OCI-LY3 (cell line): ENCODE data around the gene TBCE.

ENCODE experiments used
- CTCF ChIP-seq: fragments of 200-600, 300-600 bp; sonication (generic); IDR thresholded peaks from 2 replicates; pipeline ENCODE4 v1.5.1; 2014; ENCODE audit warnings: antibody characterized with exemption, low read length, low read depth
- EZH2phosphoT487 ChIP-seq: fragments of 200-600 bp; shearing (Covaris generic); IDR thresholded peaks from 2 replicates; pipeline ENCODE4 v1.6.1; 2018; ENCODE audit warnings: antibody characterized with exemption, mixed run types, low read depth

GRCh38 chr1:235410467-235410866, 43.2 kb downstream of the TBCE start:
- TF ChIP-seq CTCF (no peak), EZH2phosphoT487 (no peak)
